GOT3 (cell line): Measurements from ENCODE around the gene RPTOR.

Experiments
- DNase-seq: peaks from one replicate; lab custom pipeline; 2025; ENCODE audit warnings: mixed read lengths; lab: John Stamatoyannopoulos, UW

RPTOR gene

GRCh38 chr17:80643326-80644099 is 98.9 kb downstream of the RPTOR start:
- no peak for DNase-seq

GRCh38 chr17:80644536-80644935 is 99.9 kb downstream of the RPTOR start:
- DNase-seq = no peak

GRCh38 chr17:80645706-80646325 is 101.2 kb downstream of the RPTOR start:
- DNase-seq = no peak

GRCh38 chr17:80646328-80646727 is 101.7 kb downstream of the RPTOR start:
- no peak for DNase-seq

- DNase-seq = no peak
Observed at GRCh38 chr17:80647746-80648145, 103.1 kb downstream of the RPTOR start.

- no peak for DNase-seq
Observed at GRCh38 chr17:80649200-80649644, 104.6 kb downstream of the RPTOR start.

- peak; percentile 38 for DNase-seq
Observed at GRCh38 chr17:80649672-80650330, 105.2 kb downstream of the RPTOR start.

GRCh38 chr17:80650331-80650672 is 105.7 kb downstream of the RPTOR start:
- no peak for DNase-seq

- DNase-seq = no peak
Observed at GRCh38 chr17:80650751-80651518, 106.3 kb downstream of the RPTOR start.

- DNase-seq = no peak
Observed at GRCh38 chr17:80652756-80653330, 108.2 kb downstream of the RPTOR start.

GRCh38 chr17:80653856-80654255 is 109.2 kb downstream of the RPTOR start:
- no peak for DNase-seq

- no peak for DNase-seq
Observed at GRCh38 chr17:80655608-80656007, 111.0 kb downstream of the RPTOR start.

- DNase-seq = no peak
Observed at GRCh38 chr17:80656590-80656989, 112.0 kb downstream of the RPTOR start.

GRCh38 chr17:80657561-80657960 is 112.9 kb downstream of the RPTOR start:
- no peak for DNase-seq

GRCh38 chr17:80658821-80659220 is 114.2 kb downstream of the RPTOR start:
- DNase-seq = no peak

- no peak for DNase-seq
Observed at GRCh38 chr17:80659651-80660050, 115.0 kb downstream of the RPTOR start.

- no peak for DNase-seq
Observed at GRCh38 chr17:80660527-80661198, 116.0 kb downstream of the RPTOR start.

GRCh38 chr17:80662557-80662956 is 117.9 kb downstream of the RPTOR start:
- DNase-seq = no peak

GRCh38 chr17:80663781-80664206 is 119.2 kb downstream of the RPTOR start:
- no peak for DNase-seq

GRCh38 chr17:80664217-80664790 is 119.7 kb downstream of the RPTOR start:
- no peak for DNase-seq

- DNase-seq = no peak
Observed at GRCh38 chr17:80665792-80666191, 121.2 kb downstream of the RPTOR start.
